HepG2 (cell line): ENCODE measurements around the gene ADRA2B.

Experiments used
- CTCF ChIP-seq: sonication (generic); formaldehyde crosslinking; IDR thresholded peaks from 2 replicates; pipeline ENCODE4 v1.5.0; 2020; ENCODE audit warnings: mild to moderate bottlenecking, missing genetic modification reagents, moderate library complexity
- E2F5 ChIP-seq: sonication (generic); formaldehyde crosslinking; conservative IDR thresholded peaks from 2 replicates; pipeline ENCODE4 v1.4.0; 2020; ENCODE audit warnings: missing genetic modification reagents
- IRF2 ChIP-seq: IDR thresholded peaks from 2 replicates; pipeline ENCODE4 v1.6.1; 2018; ENCODE audit warnings: missing genetic modification reagents, missing compliant biosample characterization
- MAF1 ChIP-seq: sonication (generic); formaldehyde crosslinking; IDR thresholded peaks from 2 replicates; pipeline ENCODE4 v1.5.0; 2020; ENCODE audit warnings: missing genetic modification reagents, borderline replicate concordance
- POLR2A ChIP-seq, 2 experiments: IDR thresholded peaks; 2 replicates each; pipeline ENCODE4 v1.6.1; 2011; ENCODE audit warnings: low read depth in 2 of 2, low read length in 2 of 2, mild to moderate bottlenecking in 1 of 2, moderate library complexity in 1 of 2; ENCODE audit not compliant: insufficient read depth in 1 of 2
- ZHX1 ChIP-seq: sonication (generic); formaldehyde crosslinking; IDR thresholded peaks from 2 replicates; pipeline ENCODE4 v1.8.1; 2022; ENCODE audit warnings: low read depth, mild to moderate bottlenecking, missing genetic modification reagents
- ZNF280D ChIP-seq: sonication (generic); formaldehyde crosslinking; IDR thresholded peaks from 2 replicates; pipeline ENCODE4 v1.5.1; 2020; ENCODE audit warnings: mild to moderate bottlenecking, missing genetic modification reagents
- ZNF580 ChIP-seq: IDR thresholded peaks from 2 replicates; pipeline ENCODE4 v1.6.1; 2016; ENCODE audit warnings: low read depth, borderline replicate concordance
- ZNF710 ChIP-seq: sonication (generic); formaldehyde crosslinking; IDR thresholded peaks from 2 replicates; pipeline ENCODE4 v1.5.0; 2020; ENCODE audit warnings: mild to moderate bottlenecking, missing genetic modification reagents, borderline replicate concordance

GRCh38 chr2:96122391-96122790, 6.0 kb upstream of the ADRA2B start:
- no peak for TF ChIP-seq ZHX1 (CRISPR knock-in tag)
- no peak for TF ChIP-seq MAF1 (CRISPR knock-in tag)
- no peak for TF ChIP-seq CTCF (CRISPR knock-in tag)
- TF ChIP-seq ZNF280D, result no peak
- TF ChIP-seq IRF2 (CRISPR knock-in tag), result no peak
- TF ChIP-seq ZNF580 (CRISPR knock-in tag), result no peak
- TF ChIP-seq ZNF710, result no peak
- no peak for TF ChIP-seq E2F5 (CRISPR knock-in tag)
- TF ChIP-seq POLR2A (IDR thresholded peaks at IDR 0.05; ENCODE audit: insufficient read depth in 1 of 2, low read depth in 2 of 2, low read length in 2 of 2), result no peak
